NK-92 (cell line): ENCODE data around the gene WDR89.
"Not testable (repeated sequence)": the region's sequence is repeated elsewhere in the genome, so short reads cannot be mapped to it uniquely, and the experiment has no call there.

Experiments used
- DNase-seq: peaks from one replicate; lab custom pipeline; 2025; ENCODE audit not compliant: unreplicated experiment; lab: John Stamatoyannopoulos, UW

Gene WDR89, protein sequence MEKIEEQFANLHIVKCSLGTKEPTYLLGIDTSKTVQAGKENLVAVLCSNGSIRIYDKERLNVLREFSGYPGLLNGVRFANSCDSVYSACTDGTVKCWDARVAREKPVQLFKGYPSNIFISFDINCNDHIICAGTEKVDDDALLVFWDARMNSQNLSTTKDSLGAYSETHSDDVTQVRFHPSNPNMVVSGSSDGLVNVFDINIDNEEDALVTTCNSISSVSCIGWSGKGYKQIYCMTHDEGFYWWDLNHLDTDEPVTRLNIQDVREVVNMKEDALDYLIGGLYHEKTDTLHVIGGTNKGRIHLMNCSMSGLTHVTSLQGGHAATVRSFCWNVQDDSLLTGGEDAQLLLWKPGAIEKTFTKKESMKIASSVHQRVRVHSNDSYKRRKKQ

GRCh38 chr14:63641473-63642228 lies at the start of gene WDR89:
TSS of gene WDR89 (minus strand) at chr14:63641871. CDS start at chr14:63599942, 41,929 bp downstream.
- peak; percentile 83 for DNase-seq

DNA sequence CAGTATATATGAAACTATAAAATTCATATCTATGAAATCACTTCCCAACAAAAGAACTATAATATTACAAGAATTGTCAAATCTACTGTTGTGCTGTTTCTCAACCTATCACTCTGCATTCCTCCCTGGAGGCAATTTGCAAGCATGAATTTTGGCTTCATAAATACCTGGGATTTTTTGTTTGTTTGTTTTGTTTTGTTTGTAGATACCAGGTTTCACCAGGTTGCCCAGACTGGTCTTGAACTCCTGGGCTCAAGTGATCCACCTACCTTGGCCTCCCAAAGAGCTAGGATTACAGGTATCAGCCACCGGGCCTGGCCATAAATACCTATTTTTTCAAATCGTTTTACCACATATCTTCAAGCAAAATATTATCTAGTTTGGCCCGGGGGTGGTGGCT lies 47.5 kb upstream of the WDR89 start:
- no peak for DNase-seq

DNA sequence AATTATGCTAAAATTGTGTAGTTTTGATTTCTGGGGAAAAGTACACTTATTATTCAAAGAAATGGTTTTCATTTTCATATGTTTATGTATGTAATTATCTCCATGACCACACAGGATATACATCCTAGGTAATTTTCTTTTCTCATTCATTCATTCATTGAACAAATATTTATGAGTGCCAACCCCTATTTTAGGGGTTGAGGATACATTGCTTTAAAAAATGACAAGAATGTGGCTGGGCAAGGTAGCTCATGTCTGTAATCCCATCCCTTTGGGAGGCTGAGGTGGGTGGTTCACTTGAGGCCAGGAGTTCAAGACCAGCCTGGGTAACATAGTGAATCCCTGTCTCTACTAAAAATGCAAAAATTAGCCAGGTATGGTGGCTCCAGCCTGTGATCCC lies 45.3 kb upstream of the WDR89 start:
- DNase-seq = no peak

DNA sequence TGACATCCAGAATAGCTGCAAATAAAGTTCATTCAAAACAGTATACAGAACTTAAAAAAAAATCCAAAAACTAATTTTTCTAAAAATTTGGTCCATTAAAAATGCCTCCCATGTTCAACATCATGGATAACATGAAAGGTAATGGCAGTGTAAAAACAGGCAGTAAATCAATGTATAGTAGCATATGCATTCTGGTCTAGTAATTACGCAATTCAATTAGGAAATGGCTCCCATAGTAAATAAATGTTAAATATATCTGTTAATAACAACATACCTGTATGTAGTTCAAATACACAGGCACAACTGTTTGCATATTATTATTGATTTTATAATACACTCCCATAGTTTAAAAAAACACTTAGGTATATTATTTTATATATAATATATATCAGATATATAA lies 43.7 kb upstream of the WDR89 start:
- no peak for DNase-seq

DNA sequence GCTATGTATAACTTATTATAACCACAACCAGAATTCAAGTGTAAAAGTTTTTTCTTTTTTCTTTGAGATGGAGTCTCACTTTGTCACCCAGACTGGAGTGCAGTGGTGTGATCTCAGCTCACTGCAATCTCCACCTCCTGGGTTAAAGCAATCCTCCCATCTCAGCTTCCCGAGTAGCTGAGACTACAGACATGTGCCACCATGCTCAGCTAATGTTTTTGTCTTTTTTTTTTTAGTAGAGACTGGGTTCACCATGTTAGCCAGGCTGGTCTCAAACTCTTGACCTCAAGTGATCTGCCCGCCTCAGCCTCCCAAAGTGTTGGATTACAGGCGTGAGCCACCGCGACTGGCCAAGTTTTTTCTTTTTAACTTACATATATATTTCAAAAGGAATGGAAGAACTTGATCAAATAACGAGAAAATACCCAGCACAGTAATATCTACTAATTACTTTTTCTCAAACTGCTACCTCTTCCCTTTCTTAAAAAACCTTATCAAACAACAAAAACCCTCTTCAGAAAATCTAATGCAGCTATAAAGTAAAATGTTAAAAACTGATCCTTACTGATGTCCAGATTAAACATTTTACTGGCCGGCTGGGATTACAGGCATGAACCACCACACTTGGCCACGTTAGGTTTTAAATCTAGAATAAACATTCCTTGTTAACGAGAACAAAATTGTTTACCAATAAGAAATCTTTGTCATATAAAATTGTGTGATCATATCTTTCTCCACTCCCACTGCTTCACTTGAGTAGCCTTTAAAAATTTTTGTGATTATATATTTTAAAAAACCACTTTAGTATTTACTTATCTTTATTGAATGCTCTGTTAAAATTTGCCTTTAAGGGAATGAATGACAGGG lies 41.3 kb upstream of the WDR89 start:
- no peak for DNase-seq

DNA sequence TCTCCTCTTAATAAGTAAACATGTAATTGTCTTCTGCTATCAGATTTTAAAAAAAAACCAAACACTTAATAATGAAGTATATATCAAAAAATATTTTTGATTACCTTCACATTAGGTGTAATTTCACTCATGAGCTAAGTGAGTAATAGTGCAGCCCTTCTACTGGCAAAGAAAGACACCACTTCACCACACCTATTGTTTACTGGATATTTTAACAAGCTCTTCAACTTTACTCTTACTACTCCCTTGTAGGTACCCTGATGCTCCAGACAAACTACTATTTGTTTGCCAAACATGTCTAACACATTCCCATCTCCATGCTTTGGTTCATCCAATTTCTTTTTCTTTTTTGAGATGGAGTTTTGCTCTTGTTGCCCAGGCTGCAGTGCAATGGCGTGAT lies 36.9 kb upstream of the WDR89 start:
- DNase-seq = no peak

DNA sequence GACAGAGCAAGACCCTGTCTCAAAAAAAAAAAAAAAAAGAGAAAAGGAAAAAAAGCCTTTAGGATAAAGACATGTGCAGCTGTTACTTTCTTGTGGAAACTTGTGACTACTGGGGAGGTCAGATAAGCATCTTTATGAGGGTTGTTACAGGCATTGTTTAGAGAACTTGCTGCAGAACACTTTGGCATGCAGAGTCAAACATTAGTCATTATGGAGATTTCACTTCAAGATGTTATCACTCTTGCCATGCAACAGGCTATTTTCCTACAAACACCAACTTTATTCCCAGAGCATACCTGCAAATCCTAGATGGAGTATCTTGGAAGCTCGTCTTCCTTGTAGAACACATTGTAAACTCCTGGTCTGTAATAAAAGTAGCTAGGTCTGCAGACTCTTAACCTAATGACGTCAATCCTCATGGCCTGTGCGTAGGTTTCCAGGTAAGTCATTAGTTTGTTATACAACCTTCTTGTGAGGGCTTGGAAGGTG lies 36.3 kb upstream of the WDR89 start:
- no peak for DNase-seq

DNA sequence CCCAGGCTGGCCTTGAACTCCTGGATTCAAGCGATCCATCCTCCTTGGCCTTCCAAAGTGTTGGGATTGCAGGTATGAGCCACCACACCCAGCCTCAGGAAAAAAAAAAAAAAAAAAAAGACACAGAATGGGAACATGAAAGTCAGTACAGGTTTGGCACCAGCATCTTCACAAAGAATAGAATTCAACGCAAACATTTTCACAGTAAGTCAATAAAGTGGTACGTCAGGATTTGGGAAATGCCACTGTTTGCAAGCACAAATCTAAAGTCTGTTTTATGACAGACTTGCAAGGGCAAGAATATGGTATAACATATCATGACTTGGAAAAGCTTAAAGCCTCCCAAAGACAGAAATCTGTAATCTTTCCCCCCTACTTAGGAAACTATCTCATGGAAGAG lies 34.9 kb upstream of the WDR89 start:
- no peak for DNase-seq

DNA sequence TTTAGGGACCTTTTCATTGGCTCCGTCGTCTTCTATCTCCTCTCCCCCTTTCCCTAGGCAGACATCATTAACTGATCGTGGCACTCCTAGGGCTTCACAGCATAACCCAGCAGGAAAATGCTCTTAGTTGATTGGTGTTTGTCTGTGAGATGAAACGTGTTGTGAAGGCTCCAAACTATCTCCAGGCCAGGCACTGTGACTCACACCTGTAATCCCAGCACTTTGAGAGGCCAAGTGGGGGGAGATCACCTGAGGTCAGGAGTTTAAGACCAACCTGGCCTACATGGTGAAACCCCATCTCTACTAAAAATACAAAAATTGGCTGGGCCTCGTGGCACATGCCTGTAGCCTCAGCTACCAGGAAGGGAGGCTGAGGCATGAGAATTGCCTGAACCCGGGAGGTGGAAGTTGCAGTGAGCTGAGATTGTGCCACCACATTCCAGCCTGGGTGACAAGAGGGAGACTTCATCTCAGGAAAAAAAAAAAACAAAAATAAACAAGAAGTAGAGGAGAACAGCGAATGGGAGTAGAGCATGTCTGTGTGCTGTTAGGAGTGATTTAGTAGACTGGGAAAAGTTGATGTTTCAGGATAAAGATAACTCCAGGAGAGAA lies 32.3 kb upstream of the WDR89 start:
- DNase-seq = no peak

- no peak for DNase-seq
Measured at GRCh38 chr14:63673255-63673654, 31.6 kb upstream of the WDR89 start.

DNA sequence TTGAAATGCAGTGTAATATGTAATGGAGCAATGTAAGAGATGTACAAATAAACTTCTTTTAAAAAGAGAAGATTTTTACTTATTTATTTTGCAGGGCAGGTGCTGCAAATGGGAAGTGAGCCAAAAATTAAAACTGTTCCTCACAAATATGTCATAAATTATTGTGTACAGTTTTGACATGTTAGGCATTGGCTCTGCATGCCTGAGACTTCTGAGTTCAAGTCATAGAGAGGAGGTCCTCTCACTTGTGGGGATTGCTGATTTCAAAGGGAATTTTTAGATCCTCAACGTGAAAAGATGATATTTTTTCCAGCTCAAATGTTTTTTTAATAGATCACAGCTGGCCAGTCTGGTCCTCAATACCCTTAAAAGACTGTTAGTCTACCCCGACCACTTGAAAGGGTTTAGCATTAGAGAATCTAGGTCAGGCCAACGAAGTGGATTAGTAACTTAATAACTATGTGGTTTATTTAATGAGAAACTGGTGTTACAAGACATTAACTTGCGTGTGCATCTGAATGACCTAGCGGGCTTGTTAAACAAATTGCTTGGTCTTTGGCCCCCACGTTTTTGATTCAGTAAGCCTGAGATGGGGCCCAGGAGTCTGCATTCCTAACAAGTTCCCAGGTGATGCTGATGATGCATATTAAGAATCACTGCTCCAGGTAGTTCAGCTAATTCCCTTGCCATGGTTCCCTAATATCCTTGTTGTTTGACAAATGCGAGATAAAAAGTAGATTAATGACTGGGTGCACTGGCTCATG lies 30.9 kb upstream of the WDR89 start:
- DNase-seq = no peak

DNA sequence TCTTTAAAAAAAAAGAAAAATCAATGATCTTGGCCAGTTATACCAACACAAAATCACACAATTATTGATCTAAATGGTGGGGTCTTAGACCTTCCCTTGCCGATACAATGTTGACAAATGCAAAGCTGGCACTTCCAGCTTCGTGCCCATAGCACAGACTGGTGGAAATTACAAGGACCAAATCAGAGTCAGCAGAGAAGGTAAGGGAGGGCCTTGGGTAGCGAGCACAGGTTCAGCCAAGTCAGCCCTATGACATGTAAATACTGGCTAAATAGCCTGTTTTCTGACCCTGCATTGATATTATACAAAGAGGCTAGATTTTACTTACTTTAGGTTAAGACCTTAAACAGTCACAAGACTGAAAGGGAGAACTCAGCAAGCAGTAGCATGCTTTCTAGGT lies 30.3 kb upstream of the WDR89 start:
- no peak for DNase-seq

DNA sequence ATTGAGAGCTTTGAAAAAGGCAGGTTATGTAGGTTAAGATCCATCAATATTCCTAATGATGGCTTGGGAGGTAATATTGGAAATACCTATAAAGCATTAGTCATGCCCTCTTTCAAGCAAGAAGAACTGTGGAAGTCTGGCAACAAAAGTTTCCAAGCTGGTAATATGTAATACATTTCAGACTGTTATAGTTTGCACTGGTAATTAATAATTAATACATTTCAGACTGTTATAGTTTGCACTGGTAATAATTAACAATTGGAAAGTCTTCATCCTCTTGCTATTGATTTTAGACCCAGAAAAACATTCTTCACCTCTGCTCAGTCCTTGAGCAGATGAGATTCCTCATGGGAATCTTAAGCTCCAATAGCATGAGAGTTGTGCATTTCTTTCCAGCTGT lies 29.0 kb upstream of the WDR89 start:
- DNase-seq = no peak

GRCh38 chr14:63666335-63666734 lies 24.7 kb upstream of the WDR89 start:
- no peak for DNase-seq

DNA sequence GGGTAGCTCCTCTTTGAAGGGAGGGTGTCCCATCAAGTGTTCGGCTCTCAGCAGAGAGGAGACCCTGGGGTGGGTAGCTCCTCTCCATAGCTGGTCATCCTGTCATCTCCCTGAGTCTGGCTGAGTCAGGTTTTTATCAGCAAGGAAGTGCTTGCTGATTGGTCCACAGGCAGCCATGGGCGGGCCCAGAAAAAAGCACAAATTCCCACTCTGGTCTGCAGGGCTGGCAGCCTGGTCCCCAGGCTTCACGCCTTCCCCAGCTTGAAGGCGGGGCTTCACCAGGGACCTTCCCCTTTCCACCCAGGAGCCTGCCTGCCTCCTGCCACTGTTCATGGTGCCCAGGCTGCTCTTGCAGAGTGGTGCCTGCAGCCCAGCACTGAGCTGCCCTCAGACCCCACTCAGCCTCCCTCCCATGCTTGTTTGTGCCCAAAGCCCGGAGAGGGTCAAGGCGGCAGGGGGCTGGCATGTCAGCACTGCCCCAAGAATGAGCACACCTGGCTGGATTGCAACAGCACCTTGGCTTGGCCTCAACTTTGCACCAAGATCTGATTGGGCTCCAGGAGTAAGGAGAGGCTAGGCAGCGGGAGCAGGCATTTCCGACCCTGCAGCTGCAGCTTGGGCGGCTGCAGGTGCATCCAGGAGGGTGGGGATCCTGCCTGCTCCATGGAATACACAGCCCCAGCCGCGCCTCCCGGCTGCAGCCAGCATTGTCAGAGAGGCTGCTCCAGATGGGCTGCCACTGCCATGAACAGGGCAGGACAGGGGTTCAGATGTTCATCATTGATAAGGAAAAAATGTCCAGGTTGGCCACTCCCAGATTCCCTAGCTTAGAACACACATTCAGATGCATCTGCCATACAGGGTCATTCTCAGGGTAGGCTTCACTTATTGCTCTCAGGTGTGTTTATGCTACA lies 22.0 kb upstream of the WDR89 start:
- no peak for DNase-seq

DNA sequence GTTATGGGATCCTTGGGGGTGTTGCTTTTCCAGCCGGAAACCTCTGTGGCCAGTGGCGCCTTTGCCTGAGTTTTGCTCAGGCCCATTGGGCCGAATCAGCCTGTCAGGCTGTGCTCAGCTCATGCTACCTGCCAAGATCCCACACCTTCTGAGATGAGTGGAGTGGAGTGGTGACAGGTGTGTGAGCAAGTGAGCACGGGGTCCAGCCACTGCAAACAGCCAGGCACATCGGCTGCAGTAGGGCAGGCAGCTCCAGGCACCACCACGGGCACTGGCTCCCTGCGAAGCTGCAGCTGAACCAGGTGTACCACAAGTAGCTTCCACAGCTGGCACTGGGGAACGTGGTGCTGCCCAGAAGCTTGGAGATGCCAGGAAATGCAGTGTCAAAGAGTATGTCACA lies 21.1 kb upstream of the WDR89 start:
- no peak for DNase-seq

- not testable (repeated sequence) for DNase-seq
Measured at GRCh38 chr14:63661881-63662280, 20.2 kb upstream of the WDR89 start.

- no peak for DNase-seq
Measured at GRCh38 chr14:63659726-63660125, 18.1 kb upstream of the WDR89 start.

- no peak for DNase-seq
Measured at GRCh38 chr14:63656194-63656593, 14.5 kb upstream of the WDR89 start.
